OCI-LY7 (cell line): Measurements from ENCODE around the gene KAT7.

Experiments
- EZH2phosphoT487 ChIP-seq: fragments of 200-600 bp; sonication (generic); IDR thresholded peaks from 2 replicates; pipeline ENCODE4 v1.6.1; 2018; ENCODE audit warnings: low read depth, borderline replicate concordance, mild to moderate bottlenecking, mixed run types, antibody characterized with exemption, low read length, moderate library complexity, mixed read lengths
- TF ChIP-seq, protein P1 (sequence below): fragments of 200-600 bp; sonication (generic); conservative IDR thresholded peaks from 2 replicates; pipeline ENCODE4 v1.5.1; 2014; ENCODE audit warnings: mild to moderate bottlenecking, antibody characterized with exemption, low read length, moderate library complexity, mixed read lengths

GRCh38 chr17:49859991-49860953, 71.8 kb downstream of the KAT7 start:
- TF ChIP-seq EZH2phosphoT487 = no peak
- TF ChIP-seq, protein P1, sequence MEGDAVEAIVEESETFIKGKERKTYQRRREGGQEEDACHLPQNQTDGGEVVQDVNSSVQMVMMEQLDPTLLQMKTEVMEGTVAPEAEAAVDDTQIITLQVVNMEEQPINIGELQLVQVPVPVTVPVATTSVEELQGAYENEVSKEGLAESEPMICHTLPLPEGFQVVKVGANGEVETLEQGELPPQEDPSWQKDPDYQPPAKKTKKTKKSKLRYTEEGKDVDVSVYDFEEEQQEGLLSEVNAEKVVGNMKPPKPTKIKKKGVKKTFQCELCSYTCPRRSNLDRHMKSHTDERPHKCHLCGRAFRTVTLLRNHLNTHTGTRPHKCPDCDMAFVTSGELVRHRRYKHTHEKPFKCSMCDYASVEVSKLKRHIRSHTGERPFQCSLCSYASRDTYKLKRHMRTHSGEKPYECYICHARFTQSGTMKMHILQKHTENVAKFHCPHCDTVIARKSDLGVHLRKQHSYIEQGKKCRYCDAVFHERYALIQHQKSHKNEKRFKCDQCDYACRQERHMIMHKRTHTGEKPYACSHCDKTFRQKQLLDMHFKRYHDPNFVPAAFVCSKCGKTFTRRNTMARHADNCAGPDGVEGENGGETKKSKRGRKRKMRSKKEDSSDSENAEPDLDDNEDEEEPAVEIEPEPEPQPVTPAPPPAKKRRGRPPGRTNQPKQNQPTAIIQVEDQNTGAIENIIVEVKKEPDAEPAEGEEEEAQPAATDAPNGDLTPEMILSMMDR = no peak
